HepG2 (cell line): ENCODE measurements around the gene FBXO2. TPM values are rescaled to one million over a fixed set of nuclear protein-coding genes. Genes with fewer than 3 reads are reported as not detected.

Experiments used
- AGO1 ChIP-seq: fragments of 200-400 bp; formaldehyde crosslinking; IDR thresholded peaks from 2 replicates; pipeline ENCODE4 v1.6.1; 2017; ENCODE audit warnings: mild to moderate bottlenecking, low read depth, low read length, moderate library complexity; ENCODE audit not compliant: poor library complexity, severe bottlenecking
- ARNT2 ChIP-seq: sonication (generic); formaldehyde crosslinking; IDR thresholded peaks from 2 replicates; pipeline ENCODE4 v1.8.0; 2022; ENCODE audit warnings: mild to moderate bottlenecking, low read depth, missing genetic modification reagents, moderate library complexity
- CREB1 ChIP-seq, 2 experiments: fragments of 450-650 bp in 1 of 2; IDR thresholded peaks; 2 replicates each; pipeline ENCODE4 v1.6.1; 2016 to 2017; ENCODE audit warnings: control low read depth in 1 of 2, mild to moderate bottlenecking in 1 of 2, missing compliant biosample characterization in 1 of 2, missing genetic modification characterization in 1 of 2
- FOXA3 ChIP-seq: IDR thresholded peaks from 2 replicates; pipeline ENCODE4 v1.6.1; 2016; ENCODE audit warnings: missing genetic modification reagents, missing compliant biosample characterization
- KDM1A ChIP-seq: IDR thresholded peaks from 2 replicates; pipeline ENCODE4 v1.6.1; 2016; ENCODE audit warnings: missing compliant biosample characterization
- KMT2A ChIP-seq: sonication (generic); formaldehyde crosslinking; IDR thresholded peaks from 2 replicates; pipeline ENCODE4 v1.4.0; 2020; ENCODE audit warnings: missing genetic modification reagents
- MXD4 ChIP-seq: IDR thresholded peaks from 2 replicates; pipeline ENCODE4 v1.6.1; 2016; ENCODE audit warnings: mild to moderate bottlenecking, missing biosample characterization, missing genetic modification reagents
- ZNF230 ChIP-seq: sonication (generic); formaldehyde crosslinking; IDR thresholded peaks from 2 replicates; pipeline ENCODE4 v1.4.0; 2020; ENCODE audit warnings: mild to moderate bottlenecking, missing genetic modification reagents
- ZNF468 ChIP-seq: sonication (generic); formaldehyde crosslinking; IDR thresholded peaks from 2 replicates; pipeline ENCODE4 v1.8.0; 2022; ENCODE audit warnings: mild to moderate bottlenecking, moderate library complexity, missing genetic modification reagents
- ZNF790 ChIP-seq: sonication (generic); formaldehyde crosslinking; IDR thresholded peaks from 2 replicates; pipeline ENCODE4 v1.8.0; 2022; ENCODE audit warnings: missing genetic modification reagents, mild to moderate bottlenecking, borderline replicate concordance
- polyA plus RNA-seq, 8 experiments: library from polyadenylated mRNA; depleted of rRNA in 3 of 8; stranded (reverse) in 7 of 8; unstranded in 1 of 8; fragments of >200 nt; fragmentation: Illumina TruSeq in 4 of 8; extraction: Trizol in 4 of 8; gene quantifications; 2 replicates each; pipeline versions ENCODE4 v1.2.1 to v1.2.3, GENCODE V29; 2011 to 2016; ENCODE audit warnings: low read depth in 4 of 8, missing spikeins in 1 of 8, mixed read lengths in 1 of 8; ENCODE audit not compliant: insufficient read depth in 1 of 8
- total RNA-seq, 5 experiments: library from RNA; depleted of rRNA; stranded (reverse); fragments of >200 nt; fragmentation: Illumina TruSeq; extraction: Trizol; gene quantifications; 2 replicates each; pipeline ENCODE4 v1.2.3, GENCODE V29; 2016; ENCODE audit warnings: low read depth in 1 of 5
- TF ChIP-seq, protein P1 (sequence below): sonication (generic); formaldehyde crosslinking; IDR thresholded peaks from 2 replicates; pipeline ENCODE4 v1.8.1; 2023; ENCODE audit warnings: mild to moderate bottlenecking, missing genetic modification reagents
- TF ChIP-seq, protein P2 (sequence below): sonication (generic); formaldehyde crosslinking; IDR thresholded peaks from 2 replicates; pipeline ENCODE4 v1.4.0; 2020; ENCODE audit warnings: missing genetic modification reagents; ENCODE audit errors: not compliant biosample characterization
- TF ChIP-seq, protein P3 (sequence below): sonication (generic); formaldehyde crosslinking; IDR thresholded peaks from 2 replicates; pipeline ENCODE4 v1.8.0; 2023; ENCODE audit warnings: mild to moderate bottlenecking, missing genetic modification reagents
- TF ChIP-seq, protein P4 (sequence below): sonication (generic); formaldehyde crosslinking; conservative IDR thresholded peaks from 2 replicates; pipeline ENCODE4 v1.4.0; 2020; ENCODE audit warnings: missing genetic modification reagents
- TF ChIP-seq, protein P5 (sequence below): sonication (generic); formaldehyde crosslinking; IDR thresholded peaks from 2 replicates; pipeline ENCODE4 v1.5.0; 2020; ENCODE audit warnings: missing genetic modification reagents
- TF ChIP-seq, protein P6 (sequence below): sonication (generic); formaldehyde crosslinking; IDR thresholded peaks from 2 replicates; pipeline ENCODE4 v1.5.0; 2020; ENCODE audit warnings: missing genetic modification reagents, mild to moderate bottlenecking, borderline replicate concordance
- TF ChIP-seq, protein P7 (sequence below): sonication (generic); formaldehyde crosslinking; IDR thresholded peaks from 2 replicates; pipeline ENCODE4 v1.5.1; 2020; ENCODE audit warnings: missing genetic modification reagents, mild to moderate bottlenecking, borderline replicate concordance

Gene FBXO2
- total and polyA plus RNA-seq, 2 of the 13 experiments (the other 11 are each of a cell fraction or from before 2014, with no cell fraction given), result 79.3 to 112 TPM

DNA sequence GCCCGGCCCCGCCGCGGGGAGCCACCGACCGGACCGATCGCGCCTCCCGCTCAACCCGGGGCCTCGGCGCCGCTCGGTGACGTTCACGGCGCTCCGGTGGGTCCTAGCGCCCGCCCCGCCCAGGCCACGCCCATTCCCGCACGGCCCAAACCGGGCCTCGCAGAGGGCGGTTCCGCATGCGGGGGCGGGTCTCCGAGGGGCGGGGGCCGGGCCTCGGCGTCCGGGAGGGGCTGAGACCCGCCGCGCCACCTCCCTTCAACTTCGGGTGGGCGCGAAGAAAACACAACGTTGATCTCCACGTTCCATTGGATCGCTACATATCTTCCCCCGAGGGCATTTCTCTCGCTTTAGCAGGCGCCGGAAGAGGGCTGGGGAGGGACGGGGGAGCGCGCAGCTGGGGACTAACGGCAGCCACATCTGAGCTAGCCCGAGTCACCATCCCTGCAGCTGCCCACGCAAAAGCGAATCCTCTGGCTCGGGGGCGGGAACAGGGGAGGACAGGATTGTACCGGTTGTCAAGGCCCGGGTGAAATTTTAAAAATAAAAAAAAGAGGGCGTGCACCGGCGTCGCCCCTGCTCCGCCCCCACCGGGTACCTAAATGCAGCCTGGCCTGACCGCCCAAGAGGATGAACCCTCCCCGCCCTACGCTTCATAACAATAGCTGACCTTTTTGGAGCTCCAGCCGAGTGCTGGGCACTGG is 27.0 kb upstream of the FBXO2 start, which contains the start of gene MAD2L2 (continued):
- TF ChIP-seq, protein P1, sequence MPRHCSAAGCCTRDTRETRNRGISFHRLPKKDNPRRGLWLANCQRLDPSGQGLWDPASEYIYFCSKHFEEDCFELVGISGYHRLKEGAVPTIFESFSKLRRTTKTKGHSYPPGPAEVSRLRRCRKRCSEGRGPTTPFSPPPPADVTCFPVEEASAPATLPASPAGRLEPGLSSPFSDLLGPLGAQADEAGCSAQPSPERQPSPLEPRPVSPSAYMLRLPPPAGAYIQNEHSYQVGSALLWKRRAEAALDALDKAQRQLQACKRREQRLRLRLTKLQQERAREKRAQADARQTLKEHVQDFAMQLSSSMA (CRISPR knock-in tag), result no peak
- no peak for TF ChIP-seq AGO1
- TF ChIP-seq KMT2A (CRISPR knock-in tag), result no peak
- no peak for TF ChIP-seq KDM1A (CRISPR knock-in tag)
- TF ChIP-seq ZNF468 (CRISPR knock-in tag), result no peak
- TF ChIP-seq, protein P2, sequence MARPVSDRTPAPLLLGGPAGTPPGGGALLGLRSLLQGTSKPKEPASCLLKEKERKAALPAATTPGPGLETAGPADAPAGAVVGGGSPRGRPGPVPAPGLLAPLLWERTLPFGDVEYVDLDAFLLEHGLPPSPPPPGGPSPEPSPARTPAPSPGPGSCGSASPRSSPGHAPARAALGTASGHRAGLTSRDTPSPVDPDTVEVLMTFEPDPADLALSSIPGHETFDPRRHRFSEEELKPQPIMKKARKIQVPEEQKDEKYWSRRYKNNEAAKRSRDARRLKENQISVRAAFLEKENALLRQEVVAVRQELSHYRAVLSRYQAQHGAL (CRISPR knock-in tag), result no peak
- TF ChIP-seq ARNT2 (CRISPR knock-in tag), result 0 out of 2 replicates have a peak, but pooled peaks have one; percentile 14
- TF ChIP-seq, protein P3, sequence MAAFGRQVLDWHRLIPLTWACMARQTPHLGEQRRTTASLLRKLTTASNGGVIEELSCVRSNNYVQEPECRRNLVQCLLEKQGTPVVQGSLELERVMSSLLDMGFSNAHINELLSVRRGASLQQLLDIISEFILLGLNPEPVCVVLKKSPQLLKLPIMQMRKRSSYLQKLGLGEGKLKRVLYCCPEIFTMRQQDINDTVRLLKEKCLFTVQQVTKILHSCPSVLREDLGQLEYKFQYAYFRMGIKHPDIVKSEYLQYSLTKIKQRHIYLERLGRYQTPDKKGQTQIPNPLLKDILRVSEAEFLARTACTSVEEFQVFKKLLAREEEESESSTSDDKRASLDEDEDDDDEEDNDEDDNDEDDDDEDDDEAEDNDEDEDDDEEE, result peak; percentile 79
- TF ChIP-seq, protein P4, sequence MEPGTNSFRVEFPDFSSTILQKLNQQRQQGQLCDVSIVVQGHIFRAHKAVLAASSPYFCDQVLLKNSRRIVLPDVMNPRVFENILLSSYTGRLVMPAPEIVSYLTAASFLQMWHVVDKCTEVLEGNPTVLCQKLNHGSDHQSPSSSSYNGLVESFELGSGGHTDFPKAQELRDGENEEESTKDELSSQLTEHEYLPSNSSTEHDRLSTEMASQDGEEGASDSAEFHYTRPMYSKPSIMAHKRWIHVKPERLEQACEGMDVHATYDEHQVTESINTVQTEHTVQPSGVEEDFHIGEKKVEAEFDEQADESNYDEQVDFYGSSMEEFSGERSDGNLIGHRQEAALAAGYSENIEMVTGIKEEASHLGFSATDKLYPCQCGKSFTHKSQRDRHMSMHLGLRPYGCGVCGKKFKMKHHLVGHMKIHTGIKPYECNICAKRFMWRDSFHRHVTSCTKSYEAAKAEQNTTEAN (CRISPR knock-in tag), result no peak
- TF ChIP-seq ZNF790 (CRISPR knock-in tag), result no peak
- TF ChIP-seq CREB1 (IDR thresholded peaks at IDR 0.05), result peak; percentile 62; the same call in 1 of the 2 replicates
- peak; percentile 62; the same call in 1 of the 2 replicates for TF ChIP-seq CREB1 (CRISPR knock-in tag; IDR thresholded peaks at IDR 0.05)
- TF ChIP-seq, protein P5, sequence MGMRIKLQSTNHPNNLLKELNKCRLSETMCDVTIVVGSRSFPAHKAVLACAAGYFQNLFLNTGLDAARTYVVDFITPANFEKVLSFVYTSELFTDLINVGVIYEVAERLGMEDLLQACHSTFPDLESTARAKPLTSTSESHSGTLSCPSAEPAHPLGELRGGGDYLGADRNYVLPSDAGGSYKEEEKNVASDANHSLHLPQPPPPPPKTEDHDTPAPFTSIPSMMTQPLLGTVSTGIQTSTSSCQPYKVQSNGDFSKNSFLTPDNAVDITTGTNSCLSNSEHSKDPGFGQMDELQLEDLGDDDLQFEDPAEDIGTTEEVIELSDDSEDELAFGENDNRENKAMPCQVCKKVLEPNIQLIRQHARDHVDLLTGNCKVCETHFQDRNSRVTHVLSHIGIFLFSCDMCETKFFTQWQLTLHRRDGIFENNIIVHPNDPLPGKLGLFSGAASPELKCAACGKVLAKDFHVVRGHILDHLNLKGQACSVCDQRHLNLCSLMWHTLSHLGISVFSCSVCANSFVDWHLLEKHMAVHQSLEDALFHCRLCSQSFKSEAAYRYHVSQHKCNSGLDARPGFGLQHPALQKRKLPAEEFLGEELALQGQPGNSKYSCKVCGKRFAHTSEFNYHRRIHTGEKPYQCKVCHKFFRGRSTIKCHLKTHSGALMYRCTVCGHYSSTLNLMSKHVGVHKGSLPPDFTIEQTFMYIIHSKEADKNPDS (CRISPR knock-in tag), result no peak
- peak; percentile 33; the same call in 1 of the 2 replicates for TF ChIP-seq FOXA3 (CRISPR knock-in tag)
- TF ChIP-seq, protein P6, sequence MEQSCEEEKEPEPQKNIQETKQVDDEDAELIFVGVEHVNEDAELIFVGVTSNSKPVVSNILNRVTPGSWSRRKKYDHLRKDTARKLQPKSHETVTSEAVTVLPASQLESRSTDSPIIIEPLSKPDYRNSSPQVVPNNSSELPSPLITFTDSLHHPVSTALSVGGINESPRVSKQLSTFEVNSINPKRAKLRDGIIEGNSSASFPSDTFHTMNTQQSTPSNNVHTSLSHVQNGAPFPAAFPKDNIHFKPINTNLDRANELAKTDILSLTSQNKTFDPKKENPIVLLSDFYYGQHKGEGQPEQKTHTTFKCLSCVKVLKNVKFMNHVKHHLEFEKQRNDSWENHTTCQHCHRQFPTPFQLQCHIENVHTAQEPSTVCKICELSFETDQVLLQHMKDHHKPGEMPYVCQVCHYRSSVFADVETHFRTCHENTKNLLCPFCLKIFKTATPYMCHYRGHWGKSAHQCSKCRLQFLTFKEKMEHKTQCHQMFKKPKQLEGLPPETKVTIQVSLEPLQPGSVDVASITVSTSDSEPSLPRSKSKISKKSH (CRISPR knock-in tag), result no peak; the same call in 1 of the 2 replicates
- TF ChIP-seq, protein P7, sequence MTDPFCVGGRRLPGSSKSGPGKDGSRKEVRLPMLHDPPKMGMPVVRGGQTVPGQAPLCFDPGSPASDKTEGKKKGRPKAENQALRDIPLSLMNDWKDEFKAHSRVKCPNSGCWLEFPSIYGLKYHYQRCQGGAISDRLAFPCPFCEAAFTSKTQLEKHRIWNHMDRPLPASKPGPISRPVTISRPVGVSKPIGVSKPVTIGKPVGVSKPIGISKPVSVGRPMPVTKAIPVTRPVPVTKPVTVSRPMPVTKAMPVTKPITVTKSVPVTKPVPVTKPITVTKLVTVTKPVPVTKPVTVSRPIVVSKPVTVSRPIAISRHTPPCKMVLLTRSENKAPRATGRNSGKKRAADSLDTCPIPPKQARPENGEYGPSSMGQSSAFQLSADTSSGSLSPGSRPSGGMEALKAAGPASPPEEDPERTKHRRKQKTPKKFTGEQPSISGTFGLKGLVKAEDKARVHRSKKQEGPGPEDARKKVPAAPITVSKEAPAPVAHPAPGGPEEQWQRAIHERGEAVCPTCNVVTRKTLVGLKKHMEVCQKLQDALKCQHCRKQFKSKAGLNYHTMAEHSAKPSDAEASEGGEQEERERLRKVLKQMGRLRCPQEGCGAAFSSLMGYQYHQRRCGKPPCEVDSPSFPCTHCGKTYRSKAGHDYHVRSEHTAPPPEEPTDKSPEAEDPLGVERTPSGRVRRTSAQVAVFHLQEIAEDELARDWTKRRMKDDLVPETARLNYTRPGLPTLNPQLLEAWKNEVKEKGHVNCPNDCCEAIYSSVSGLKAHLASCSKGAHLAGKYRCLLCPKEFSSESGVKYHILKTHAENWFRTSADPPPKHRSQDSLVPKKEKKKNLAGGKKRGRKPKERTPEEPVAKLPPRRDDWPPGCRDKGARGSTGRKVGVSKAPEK (CRISPR knock-in tag), result no peak
- TF ChIP-seq ZNF230 (CRISPR knock-in tag), result no peak
- no peak for TF ChIP-seq MXD4
